OCI-M1 (cell line): ENCODE data around the gene HBM.
A peak's percentile ranks its signal among the peaks of the same experiment; 100 is the strongest.
"Not testable (repeated sequence)": the region's sequence is repeated elsewhere in the genome, so short reads cannot be mapped to it uniquely, and the experiment has no call there.

Experiments used
- DNase-seq: peaks from one replicate; lab custom pipeline; 2025; lab: John Stamatoyannopoulos, UW

HBM gene

GRCh38 chr16:169014-169413, 3.2 kb downstream of the HBM start:
- no peak for DNase-seq

DNA sequence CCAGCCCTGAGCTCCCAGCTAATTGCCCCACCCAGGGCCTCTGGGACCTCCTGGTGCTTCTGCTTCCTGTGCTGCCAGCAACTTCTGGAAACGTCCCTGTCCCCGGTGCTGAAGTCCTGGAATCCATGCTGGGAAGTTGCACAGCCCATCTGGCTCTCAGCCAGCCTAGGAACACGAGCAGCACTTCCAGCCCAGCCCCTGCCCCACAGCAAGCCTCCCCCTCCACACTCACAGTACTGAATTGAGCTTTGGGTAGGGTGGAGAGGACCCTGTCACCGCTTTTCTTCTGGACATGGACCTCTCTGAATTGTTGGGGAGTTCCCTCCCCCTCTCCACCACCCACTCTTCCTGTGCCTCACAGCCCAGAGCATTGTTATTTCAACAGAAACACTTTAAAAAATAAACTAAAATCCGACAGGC, 4.3 kb downstream of the HBM start:
- DNase-seq = not testable (repeated sequence)

DNA sequence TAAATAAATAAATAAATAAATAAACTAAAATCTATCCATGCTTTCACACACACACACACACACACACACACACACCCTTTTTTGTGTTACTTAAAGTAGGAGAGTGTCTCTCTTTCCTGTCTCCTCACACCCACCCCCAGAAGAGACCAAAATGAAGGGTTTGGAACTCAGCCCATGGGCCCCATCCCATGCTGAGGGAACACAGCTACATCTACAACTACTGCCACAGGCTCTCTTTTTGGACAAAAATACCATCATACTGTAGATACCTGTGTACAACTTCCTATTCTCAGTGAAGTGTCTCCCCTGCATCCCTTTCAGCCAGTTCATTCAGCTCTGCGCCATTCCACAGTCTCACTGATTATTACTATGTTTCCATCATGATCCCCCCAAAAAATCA, 5.0 kb downstream of the HBM start:
- DNase-seq = no peak

DNA sequence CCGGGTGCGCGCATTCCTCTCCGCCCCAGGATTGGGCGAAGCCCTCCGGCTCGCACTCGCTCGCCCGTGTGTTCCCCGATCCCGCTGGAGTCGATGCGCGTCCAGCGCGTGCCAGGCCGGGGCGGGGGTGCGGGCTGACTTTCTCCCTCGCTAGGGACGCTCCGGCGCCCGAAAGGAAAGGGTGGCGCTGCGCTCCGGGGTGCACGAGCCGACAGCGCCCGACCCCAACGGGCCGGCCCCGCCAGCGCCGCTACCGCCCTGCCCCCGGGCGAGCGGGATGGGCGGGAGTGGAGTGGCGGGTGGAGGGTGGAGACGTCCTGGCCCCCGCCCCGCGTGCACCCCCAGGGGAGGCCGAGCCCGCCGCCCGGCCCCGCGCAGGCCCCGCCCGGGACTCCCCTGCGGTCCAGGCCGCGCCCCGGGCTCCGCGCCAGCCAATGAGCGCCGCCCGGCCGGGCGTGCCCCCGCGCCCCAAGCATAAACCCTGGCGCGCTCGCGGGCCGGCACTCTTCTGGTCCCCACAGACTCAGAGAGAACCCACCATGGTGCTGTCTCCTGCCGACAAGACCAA, 6.7 kb downstream of the HBM start, which contains the start of gene HBA2:
HBA2 (plus strand) TSS at position 503 of the 568 bp plus-strand sequence; CDS start at position 540, 37 bp downstream.
- not testable (repeated sequence) for DNase-seq

- DNase-seq = not testable (repeated sequence)
These were observed 7.6 kb downstream of the HBM start for GRCh38 chr16:173211-173854.

DNA sequence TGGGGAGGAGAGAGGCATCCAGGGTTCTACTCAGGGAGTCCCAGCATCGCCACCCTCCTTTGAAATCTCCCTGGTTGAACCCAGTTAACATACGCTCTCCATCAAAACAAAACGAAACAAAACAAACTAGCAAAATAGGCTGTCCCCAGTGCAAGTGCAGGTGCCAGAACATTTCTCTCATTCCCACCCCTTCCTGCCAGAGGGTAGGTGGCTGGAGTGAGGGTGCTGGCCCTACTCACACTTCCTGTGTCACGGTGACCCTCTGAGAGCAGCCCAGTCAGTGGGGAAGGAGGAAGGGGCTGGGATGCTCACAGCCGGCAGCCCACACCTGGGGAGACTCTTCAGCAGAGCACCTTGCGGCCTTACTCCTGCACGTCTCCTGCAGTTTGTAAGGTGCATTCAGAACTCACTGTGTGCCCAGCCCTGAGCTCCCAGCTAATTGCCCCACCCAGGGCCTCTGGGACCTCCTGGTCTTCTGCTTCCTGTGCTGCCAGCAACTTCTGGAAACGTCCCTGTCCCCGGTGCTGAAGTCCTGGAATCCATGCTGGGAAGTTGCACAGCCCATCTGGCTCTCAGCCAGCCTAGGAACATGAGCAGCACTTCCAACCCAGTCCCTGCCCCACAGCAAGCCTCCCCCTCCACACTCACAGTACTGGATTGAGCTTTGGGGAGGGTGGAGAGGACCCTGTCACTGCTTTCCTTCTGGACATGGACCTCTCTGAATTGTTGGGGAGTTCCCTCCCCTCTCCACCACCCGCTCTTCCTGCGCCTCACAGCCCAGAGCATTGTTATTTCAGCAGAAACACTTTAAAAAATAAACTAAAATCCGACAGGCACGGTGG, 8.4 kb downstream of the HBM start:
- not testable (repeated sequence) for DNase-seq

DNA sequence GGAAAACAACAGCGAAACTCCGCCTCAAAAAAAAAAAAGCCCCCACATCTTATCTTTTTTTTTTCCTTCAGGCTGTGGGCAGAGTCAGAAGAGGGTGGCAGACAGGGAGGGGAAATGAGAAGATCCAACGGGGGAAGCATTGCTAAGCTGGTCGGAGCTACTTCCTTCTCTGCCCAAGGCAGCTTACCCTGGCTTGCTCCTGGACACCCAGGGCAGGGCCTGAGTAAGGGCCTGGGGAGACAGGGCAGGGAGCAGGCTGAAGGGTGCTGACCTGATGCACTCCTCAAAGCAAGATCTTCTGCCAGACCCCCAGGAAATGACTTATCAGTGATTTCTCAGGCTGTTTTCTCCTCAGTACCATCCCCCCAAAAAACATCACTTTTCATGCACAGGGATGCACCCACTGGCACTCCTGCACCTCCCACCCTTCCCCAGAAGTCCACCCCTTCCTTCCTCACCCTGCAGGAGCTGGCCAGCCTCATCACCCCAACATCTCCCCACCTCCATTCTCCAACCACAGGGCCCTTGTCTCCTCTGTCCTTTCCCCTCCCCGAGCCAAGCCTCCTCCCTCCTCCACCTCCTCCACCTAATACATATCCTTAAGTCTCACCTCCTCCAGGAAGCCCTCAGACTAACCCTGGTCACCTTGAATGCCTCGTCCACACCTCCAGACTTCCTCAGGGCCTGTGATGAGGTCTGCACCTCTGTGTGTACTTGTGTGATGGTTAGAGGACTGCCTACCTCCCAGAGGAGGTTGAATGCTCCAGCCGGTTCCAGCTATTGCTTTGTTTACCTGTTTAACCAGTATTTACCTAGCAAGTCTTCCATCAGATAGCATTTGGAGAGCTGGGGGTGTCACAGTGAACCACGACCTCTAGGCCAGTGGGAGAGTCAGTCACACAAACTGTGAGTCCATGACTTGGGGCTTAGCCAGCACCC, 9.5 kb downstream of the HBM start:
- DNase-seq = peak; percentile 66

DNA sequence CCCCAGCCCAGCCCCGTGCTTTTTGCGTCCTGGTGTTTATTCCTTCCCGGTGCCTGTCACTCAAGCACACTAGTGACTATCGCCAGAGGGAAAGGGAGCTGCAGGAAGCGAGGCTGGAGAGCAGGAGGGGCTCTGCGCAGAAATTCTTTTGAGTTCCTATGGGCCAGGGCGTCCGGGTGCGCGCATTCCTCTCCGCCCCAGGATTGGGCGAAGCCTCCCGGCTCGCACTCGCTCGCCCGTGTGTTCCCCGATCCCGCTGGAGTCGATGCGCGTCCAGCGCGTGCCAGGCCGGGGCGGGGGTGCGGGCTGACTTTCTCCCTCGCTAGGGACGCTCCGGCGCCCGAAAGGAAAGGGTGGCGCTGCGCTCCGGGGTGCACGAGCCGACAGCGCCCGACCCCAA, 10.2 kb downstream of the HBM start:
- not testable (repeated sequence) for DNase-seq

GRCh38 chr16:176477-177382, 11.0 kb downstream of the HBM start, which contains the start of gene HBA1:
HBA1 (plus strand) TSS chr16:176680; CDS start chr16:176717, 37 bp downstream.
- not testable (repeated sequence) for DNase-seq

DNA sequence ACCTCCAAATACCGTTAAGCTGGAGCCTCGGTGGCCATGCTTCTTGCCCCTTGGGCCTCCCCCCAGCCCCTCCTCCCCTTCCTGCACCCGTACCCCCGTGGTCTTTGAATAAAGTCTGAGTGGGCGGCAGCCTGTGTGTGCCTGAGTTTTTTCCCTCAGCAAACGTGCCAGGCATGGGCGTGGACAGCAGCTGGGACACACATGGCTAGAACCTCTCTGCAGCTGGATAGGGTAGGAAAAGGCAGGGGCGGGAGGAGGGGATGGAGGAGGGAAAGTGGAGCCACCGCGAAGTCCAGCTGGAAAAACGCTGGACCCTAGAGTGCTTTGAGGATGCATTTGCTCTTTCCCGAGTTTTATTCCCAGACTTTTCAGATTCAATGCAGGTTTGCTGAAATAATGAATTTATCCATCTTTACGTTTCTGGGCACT, 11.6 kb downstream of the HBM start:
- DNase-seq = no peak

DNA sequence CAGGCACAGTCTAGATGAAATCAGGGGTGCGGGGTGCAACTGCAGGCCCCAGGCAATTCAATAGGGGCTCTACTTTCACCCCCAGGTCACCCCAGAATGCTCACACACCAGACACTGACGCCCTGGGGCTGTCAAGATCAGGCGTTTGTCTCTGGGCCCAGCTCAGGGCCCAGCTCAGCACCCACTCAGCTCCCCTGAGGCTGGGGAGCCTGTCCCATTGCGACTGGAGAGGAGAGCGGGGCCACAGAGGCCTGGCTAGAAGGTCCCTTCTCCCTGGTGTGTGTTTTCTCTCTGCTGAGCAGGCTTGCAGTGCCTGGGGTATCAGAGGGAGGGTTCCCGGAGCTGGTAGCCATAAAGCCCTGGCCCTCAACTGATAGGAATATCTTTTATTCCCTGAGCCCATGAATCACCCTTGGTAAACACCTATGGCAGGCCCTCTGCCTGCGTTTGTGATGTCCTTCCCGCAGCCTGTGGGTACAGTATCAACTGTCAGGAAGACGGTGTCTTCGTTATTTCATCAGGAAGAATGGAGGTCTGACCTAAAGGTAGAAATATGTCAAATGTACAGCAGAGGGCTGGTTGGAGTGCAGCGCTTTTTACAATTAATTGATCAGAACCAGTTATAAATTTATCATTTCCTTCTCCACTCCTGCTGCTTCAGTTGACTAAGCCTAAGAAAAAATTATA, 12.3 kb downstream of the HBM start:
- DNase-seq = no peak

- DNase-seq = no peak
These were observed 12.9 kb downstream of the HBM start for GRCh38 chr16:178668-179015.

- no peak for DNase-seq
These were observed 13.7 kb downstream of the HBM start for GRCh38 chr16:179211-180092.

DNA sequence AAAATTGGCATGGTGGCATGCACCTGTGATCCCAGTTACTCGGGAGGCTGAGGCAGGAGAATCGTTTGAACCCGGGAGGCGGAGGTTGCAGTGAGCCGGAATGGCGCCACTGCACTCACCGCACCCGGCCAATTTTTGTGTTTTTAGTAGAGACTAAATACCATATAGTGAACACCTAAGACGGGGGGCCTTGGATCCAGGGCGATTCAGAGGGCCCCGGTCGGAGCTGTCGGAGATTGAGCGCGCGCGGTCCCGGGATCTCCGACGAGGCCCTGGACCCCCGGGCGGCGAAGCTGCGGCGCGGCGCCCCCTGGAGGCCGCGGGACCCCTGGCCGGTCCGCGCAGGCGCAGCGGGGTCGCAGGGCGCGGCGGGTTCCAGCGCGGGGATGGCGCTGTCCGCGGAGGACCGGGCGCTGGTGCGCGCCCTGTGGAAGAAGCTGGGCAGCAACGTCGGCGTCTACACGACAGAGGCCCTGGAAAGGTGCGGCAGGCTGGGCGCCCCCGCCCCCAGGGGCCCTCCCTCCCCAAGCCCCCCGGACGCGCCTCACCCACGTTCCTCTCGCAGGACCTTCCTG, 14.4 kb downstream of the HBM start, which contains the start of gene HBQ1:
HBQ1 (plus strand) TSS at position 359 of the 575 bp plus-strand sequence; CDS start at position 387, 28 bp downstream.
- DNase-seq = peak; percentile 60

- DNase-seq = peak; percentile 92
These were observed 15.1 kb downstream of the HBM start for GRCh38 chr16:180681-181564.

- DNase-seq = no peak
These were observed 15.8 kb downstream of the HBM start for GRCh38 chr16:181565-182021.

- no peak for DNase-seq
These were observed 17.2 kb downstream of the HBM start for GRCh38 chr16:183005-183404.
